Stimulated activated CD4-positive, alpha-beta T cell treated with anti-CD3 and anti-CD28 coated beads, Interleukin-4, amount 100 ng/mL, for 24 hours (primary cell): ENCODE data around the gene OGFOD2.

Experiments used
- DNase-seq: peaks from one replicate; pipeline ENCODE4 v3.0.0-alpha.2; 2020

The OGFOD2 gene

GRCh38 chr12:122989225-122989839, 14.3 kb downstream of the OGFOD2 start:
- DNase-seq = no peak

DNA sequence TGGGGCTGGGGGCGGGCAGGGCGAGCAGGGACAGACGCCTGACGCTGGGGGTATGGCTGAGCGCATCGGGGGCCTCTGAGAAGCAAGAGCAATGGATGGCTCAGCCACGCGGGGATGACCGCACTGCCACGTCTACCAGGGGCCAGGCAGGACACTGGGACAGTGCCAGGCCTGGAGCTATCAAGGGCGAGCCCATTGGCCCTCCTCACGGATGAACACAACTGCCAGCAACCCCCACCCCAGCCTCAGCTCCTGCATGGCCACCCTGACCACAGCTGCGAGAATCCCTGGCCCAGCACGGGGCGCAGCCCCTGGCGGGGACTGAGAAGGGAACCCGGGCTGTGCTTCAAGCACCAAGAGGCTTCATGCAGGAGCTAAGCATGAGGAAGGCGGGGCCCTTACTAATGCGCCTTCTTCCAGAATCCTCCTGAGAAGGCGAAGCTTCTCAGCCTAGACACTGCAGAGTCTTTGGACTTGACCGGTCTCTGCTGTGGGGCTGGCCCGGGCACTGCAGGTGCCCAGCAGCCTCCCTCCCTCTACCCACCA, 14.9 kb downstream of the OGFOD2 start:
- DNase-seq = no peak

DNA sequence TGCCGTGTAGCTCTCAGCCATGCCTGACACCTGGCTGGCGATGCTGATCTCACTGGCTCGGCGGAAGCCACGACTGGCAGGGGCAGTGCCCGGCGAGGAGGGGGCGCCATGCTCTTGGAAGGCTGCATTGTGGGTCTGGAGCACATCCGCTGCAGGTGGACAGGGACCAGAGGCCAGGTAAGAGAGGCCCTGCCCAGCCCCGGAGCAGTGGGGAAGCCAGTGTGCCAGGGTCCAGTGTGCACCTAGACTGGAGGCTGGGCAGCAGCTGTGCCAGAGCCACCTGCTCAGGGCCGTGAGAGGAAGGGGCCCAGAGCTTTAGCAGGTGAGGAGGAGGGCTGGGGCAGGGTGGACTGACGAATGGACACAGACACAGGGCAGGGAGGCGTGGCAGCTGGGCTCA, 15.5 kb downstream of the OGFOD2 start:
- DNase-seq = no peak

DNA sequence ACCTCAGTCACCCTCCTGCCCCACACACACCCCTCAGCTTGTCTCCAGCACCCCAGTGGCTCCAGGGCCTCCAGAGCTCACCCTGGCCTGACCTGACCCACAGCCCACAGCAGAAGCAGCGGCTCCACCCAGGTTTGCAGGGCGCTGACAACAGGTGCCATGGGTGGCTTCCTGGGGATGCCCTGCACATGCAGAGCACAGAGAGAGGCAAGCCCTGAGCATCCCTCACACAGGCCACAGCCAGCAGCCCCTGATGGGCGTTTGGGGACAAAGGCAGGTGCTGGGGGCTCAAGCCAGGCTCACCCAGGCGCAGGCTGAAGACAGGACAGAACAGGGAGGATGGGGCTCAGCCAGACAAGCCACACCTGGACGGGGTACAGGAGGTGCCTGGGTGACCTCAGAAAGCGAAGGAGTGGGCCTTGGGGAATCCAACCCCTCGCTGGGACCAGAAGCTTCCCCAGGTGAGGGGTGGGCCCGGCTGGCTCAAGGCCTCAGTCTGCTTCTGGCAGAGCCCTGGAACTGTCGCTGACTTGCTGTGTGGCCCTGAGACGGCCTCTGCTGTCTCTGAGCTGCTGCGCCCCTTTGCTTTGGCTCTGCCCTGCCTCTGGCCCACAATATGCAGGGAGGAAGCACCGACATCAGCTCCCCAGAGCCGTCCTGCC, 16.0 kb downstream of the OGFOD2 start:
- DNase-seq = no peak

DNA sequence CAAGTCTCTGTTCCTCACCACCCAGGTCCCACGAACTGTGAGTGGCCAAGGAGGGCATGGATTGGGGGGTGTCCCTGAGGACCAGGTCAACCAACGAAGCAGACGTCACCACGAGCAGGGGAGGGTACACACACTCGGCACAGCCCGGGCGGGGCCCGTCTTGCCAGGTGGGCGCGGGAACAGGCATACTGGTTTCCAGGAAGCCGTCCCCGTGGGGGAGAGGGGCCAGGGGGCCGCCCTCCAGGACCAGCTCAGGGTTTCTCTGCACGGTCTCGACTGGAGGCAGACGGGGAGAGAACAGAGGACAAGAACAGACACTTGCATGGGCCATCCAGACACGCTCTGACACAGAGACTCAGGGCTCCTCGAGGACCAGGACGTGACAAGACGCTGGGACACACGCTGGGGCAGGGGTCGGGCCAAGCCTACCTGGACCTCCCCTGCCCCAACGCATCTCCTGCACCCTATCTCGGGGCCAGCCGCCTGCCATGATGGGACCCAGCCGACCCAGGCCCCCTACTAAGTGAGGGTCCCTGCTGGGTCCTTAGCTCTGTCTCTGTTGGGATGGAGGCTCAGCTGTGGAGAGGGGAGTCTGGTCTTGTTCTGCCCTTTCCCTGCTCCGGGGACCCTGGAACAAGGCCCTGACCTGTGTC, 16.7 kb downstream of the OGFOD2 start:
- no peak for DNase-seq

DNA sequence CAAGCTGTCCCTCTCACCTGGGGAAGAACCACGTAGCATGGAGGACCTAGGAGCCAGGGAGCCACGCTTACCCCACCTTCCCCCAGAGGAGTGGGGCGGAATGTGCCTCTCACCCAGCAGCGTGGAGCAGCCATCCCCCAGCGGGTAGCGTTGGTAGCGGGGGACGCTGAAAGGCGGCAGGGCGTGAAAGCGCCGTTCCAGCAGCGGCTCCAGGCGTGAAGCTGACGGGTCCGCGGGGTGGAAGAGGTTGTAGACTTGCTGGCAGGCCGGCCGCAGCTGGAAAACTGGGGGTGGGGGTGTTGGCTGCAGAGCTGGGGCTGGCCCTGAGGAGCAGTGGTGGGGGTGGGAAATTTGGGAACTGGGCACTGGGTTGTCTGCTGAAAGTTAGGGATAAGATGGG, 17.3 kb downstream of the OGFOD2 start:
- DNase-seq = no peak

GRCh38 chr12:122994140-122994675, 19.2 kb downstream of the OGFOD2 start:
- no peak for DNase-seq

GRCh38 chr12:122994781-122995502, 19.9 kb downstream of the OGFOD2 start:
- no peak for DNase-seq

- DNase-seq = no peak
Observed at GRCh38 chr12:122995503-122996187, 20.6 kb downstream of the OGFOD2 start.

DNA sequence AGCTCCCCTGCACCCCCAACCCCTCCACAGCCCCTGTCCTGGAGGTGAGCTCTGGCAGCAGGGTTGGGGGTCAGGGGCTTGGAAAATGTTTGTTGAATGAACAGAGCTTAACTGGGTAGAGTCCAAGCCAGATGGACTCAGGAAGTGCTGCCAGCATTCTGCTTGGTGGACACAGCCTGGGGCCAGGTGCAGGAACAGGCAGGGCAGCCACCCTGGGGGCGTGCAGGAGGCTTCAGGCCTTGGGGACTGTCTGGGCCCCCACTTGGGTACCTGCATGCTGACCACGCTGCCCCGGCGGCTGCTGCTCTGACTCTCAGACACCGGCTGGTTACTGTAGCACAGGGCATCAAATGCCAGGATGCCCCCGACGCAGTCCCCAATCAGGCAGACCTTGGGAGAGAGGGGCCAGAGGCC, 21.2 kb downstream of the OGFOD2 start:
- DNase-seq = no peak

- no peak for DNase-seq
Observed at GRCh38 chr12:122996621-122997342, 21.7 kb downstream of the OGFOD2 start.

DNA sequence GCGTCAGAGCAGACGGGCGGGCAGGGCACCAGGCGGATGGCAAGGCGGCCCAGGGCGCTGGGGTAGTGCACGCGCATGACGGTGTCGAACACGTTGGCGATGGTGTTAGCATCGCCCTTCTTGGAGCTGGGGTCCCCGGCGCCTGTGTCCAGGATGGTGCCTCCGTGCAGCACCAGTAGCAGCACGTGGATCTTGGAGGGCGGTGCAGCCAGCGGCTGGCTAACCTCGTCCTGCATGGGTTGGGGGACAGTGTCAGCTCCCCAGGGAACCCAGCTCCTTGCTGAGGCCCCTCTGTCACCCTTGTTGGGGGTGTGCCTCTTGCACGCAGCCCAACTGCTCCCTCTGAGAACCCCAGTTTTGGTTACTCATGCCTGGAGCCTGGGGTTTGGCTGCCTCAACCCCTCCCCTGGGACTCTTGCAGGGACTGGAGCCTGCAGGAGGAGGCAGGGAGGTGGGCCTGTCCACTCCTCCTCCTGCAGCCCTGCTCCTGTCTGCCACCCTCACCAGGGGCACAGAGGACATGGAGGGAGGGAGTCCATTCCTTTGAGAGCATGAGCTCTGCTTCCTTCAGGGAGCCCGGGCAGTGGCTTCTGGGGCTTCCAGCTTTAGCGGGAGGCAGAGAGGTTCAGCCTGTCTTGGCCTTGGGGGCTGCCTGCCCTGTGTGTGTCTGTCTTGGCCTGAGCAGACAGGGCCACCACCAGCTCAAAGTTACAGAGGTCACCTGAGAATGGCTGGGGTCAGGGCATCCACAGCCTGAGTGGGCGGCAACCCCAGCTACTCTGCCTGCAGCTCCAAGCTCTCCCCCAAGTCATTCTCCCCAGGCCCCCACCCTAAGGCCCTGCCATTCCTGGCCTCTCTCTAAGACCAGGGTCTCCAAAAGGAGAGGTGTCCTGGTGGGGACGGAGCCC, 22.6 kb downstream of the OGFOD2 start:
- DNase-seq = no peak

DNA sequence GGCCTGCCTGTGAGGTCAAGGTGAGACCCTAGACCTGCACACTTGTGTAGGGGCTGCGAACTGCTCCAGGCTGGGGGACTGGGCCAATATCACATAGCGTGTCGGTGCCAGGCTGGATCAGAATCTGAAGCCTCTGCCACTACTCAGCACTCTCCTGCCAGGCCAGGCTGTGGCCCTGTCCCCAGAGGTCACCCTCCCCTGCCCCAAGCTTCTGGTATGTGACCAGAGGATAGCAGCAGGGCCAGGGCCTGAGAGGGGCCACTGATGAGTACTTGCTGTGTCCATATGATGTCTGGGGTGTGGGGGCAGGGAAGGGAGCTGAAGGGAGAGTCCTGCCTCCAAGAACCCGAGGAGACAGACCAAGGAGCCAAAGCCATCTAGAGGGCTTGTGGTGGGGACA, 23.3 kb downstream of the OGFOD2 start:
- DNase-seq = no peak

DNA sequence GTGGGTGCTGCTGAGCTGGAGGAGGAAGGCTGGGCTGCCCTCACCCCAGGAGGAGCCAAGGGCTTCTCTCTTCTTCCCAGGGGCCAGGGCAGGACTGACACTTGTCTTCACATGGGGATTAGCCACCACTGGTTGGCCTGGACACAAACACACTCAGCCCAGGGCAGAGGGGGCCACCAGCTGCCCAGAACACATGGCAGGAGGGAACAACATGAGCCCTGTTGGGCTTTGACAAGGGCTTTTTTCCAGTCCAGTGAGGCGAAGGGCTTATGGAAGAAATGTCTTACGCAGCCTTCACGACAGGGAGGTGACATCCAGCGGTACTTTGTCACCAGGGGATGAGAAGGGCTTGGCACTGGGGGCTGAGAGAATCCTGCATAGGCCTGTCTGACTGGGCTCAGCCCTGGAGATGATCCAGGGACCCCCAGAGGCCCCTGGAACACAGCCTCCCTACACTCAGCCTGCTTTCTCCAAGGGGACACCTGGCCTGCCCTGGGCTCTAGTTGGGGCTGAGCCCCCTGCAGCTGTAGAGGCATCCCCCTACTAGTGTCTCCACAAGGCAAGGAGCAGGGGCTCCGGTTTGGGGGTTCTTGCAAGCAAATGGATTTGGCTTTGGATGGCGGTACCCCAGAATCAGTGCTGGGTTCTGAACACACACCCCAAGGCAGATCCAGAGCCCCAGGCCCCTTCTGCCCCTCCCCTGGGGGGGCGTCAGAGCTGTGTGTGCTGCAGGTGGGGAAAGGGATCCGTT, 24.3 kb downstream of the OGFOD2 start:
- no peak for DNase-seq

DNA sequence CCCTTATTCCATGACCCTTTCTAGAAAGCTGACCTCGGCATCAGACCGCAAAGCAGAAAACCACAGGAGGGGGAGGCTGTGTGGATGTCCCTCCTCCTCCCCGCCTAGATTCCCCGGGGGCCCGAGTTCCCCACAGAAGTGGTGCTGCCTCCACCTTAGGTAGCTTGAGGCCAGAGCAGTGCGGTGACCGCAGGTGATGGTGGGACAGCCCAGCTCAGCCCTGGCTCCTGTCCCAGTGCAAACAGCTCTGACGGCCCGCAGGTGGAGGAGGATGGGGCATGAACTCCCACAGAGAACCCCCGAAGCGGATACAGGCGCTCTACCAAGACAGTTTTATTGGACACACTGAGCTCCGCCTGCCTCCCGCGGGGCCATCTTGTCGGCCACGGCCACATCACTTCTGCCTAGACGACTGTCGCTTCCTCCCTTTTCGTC, 25.0 kb downstream of the OGFOD2 start:
- no peak for DNase-seq

DNA sequence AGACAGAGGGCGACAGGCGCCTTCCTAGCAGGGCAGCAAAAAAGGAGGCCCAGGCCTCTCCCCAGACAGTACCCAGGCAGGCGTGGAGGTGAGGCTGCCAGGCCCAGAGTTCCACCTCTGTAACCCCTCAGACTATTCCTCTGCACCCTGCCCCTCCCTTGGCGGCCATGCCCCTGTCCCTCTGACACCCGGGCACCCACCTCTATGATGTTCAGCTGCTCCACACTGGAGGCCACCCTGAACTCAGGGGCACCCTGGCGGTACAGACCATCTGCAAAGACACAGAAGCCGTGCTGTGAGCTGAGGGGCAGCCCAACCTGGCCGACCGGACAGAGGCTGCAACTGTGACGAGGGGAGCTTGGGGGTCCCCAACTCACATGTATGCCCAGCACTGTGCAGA, 25.5 kb downstream of the OGFOD2 start:
- no peak for DNase-seq

GRCh38 chr12:123001464-123001863, 26.4 kb downstream of the OGFOD2 start:
- no peak for DNase-seq

- no peak for DNase-seq
Observed at GRCh38 chr12:123003257-123003656, 28.2 kb downstream of the OGFOD2 start.

GRCh38 chr12:123004287-123004686, 29.2 kb downstream of the OGFOD2 start:
- no peak for DNase-seq

DNA sequence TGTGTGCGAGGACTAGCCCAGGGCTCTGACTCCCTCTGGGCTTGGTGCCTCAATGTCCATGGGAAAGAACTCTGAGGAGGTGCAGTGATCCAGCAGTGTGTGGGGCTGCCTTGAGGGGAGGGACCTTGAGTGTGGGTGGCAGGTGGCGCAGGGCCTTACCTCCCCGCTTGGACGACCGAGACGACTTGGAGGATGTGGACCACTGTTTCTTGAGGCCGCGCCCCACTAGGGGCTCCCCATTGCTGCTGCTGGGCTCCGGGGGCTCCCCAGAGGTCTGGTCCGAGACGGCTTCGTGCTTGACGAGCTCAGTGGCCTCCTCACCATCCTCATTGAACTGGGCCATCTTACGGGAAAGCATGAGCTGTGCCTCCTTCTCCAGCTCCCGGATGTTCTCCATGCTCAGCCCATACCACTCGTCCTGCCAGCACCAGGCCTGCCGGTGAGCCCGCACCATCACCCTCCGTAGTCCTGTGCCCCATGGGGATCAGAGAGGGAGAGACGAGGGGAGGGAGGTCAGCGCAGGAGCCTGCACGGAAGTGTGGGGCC, 30.1 kb downstream of the OGFOD2 start:
- no peak for DNase-seq
